Mesendoderm (in vitro differentiated cells): ENCODE data around the gene GMDS.

Source experiments
- DNase-seq: peaks from one replicate; pipeline ENCODE4 v3.0.0; 2013
- H2AK5ac ChIP-seq: 2 replicates; pipeline ENCODE4 v1.6.1; 2013; ENCODE audit warnings: low read length, inconsistent platforms
- H2BK120ac ChIP-seq: 2 replicates; pipeline ENCODE4 v1.6.1; 2013; ENCODE audit warnings: low read depth, mild to moderate bottlenecking, low read length, moderate library complexity, mixed read lengths
- H2BK15ac ChIP-seq: replicated peaks from 2 replicates; pipeline ENCODE4 v1.6.1; 2013; ENCODE audit warnings: low read depth, mild to moderate bottlenecking, moderate library complexity
- H2BK5ac ChIP-seq: 2 replicates; pipeline ENCODE4 v1.6.1; 2013; ENCODE audit warnings: low read length, inconsistent platforms
- H3K18ac ChIP-seq: 2 replicates; pipeline ENCODE4 v1.6.1; 2013; ENCODE audit warnings: mild to moderate bottlenecking, low read length, mixed read lengths
- H3K23ac ChIP-seq: one replicate; pipeline ENCODE4 v1.6.1; 2013; ENCODE audit warnings: low read length
- H3K27ac ChIP-seq: 2 replicates; pipeline ENCODE4 v1.5.1; 2013; ENCODE audit warnings: low read depth, mild to moderate bottlenecking, inconsistent platforms, low read length, moderate library complexity
- H3K27me3 ChIP-seq: 2 replicates; pipeline ENCODE4 v1.6.1; 2013; ENCODE audit warnings: low read length, control low read depth, mild to moderate bottlenecking, inconsistent platforms; ENCODE audit not compliant: insufficient read depth, poor library complexity
- H3K36me3 ChIP-seq: 2 replicates; pipeline ENCODE4 v1.6.1; 2013; ENCODE audit warnings: low read length, inconsistent platforms; ENCODE audit not compliant: control insufficient read depth, insufficient read depth
- H3K4ac ChIP-seq: one replicate; pipeline ENCODE4 v1.6.1; 2013; ENCODE audit warnings: low read depth, mild to moderate bottlenecking, low read length, moderate library complexity
- H3K4me1 ChIP-seq: 2 replicates; pipeline ENCODE4 v1.6.1; 2013; ENCODE audit warnings: low read depth, low read length, inconsistent platforms; ENCODE audit not compliant: control insufficient read depth
- H3K4me2 ChIP-seq: 2 replicates; pipeline ENCODE4 v1.6.1; 2013; ENCODE audit warnings: low read length
- H3K4me3 ChIP-seq: 2 replicates; pipeline ENCODE4 v1.5.1; 2013; ENCODE audit warnings: mild to moderate bottlenecking, low read length
- H3K56ac ChIP-seq: one replicate; pipeline ENCODE4 v1.6.1; 2013; ENCODE audit warnings: low read length
- H3K79me1 ChIP-seq: 2 replicates; pipeline ENCODE4 v1.6.1; 2013; ENCODE audit warnings: low read length, inconsistent platforms
- H3K79me2 ChIP-seq: 2 replicates; pipeline ENCODE4 v1.6.1; 2013; ENCODE audit warnings: mild to moderate bottlenecking, low read length; ENCODE audit not compliant: control insufficient read depth, insufficient read depth
- H3K9ac ChIP-seq: 2 replicates; pipeline ENCODE4 v1.6.1; 2013; ENCODE audit warnings: low read length, inconsistent platforms
- H4K5ac ChIP-seq: one replicate; pipeline ENCODE4 v1.6.1; 2013; ENCODE audit warnings: low read length
- H4K8ac ChIP-seq: one replicate; pipeline ENCODE4 v1.6.1; 2013; ENCODE audit warnings: low read depth, mild to moderate bottlenecking, control low read depth, low read length, moderate library complexity
- WGBS: extraction: QIAGEN DNeasy Blood & Tissue Kit; methylation state at CpG from one replicate; pipeline ENCODE4 v1.1.7; 2013; ENCODE audit warnings: low lambda C conversion rate, missing lambda C conversion rate; ENCODE audit not compliant: insufficient coverage; ENCODE audit errors: extremely low coverage; 5-methylcytosine and 5-hydroxymethylcytosine counted together

Gene GMDS

DNA sequence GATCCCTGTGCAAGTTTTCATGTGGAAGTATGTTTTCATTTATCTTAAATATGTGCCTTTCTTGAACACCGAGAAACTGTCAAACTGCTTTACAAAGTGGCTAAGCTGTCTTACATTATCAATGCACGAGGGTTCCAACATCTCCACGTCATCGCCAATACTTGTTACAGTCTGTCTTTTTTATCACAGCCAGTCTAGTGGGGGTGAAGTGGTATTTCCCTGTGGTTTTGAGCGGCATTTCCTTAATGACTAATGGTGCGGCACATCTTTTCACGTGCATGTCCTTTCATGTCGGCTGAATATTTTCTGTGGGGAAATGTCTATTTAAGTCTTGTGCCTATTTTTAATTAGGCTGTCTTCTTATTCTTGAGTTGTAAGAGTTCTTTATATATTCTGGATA, 355.3 kb downstream of the GMDS start:
- Histone ChIP-seq H3K4ac (no peak overlapping the region), H3K4me3 (no peak overlapping the region), H2BK5ac (no peak overlapping the region), H2BK15ac (no peak overlapping the region), H3K56ac (no peak overlapping the region), H3K27me3 (no peaks in the 10 kb centered on the region), H2BK120ac (no peak overlapping the region), H4K8ac (no peak overlapping the region), H2AK5ac (no peak overlapping the region), H3K9ac (no peak overlapping the region), H3K4me1 (no peaks in the 10 kb centered on the region), H3K79me2 (no peaks in the 10 kb centered on the region), H3K27ac (no peak overlapping the region), H3K79me1 (no peaks in the 10 kb centered on the region), H3K18ac (no peak overlapping the region), H4K5ac (no peak overlapping the region), H3K4me2 (no peak overlapping the region), H3K36me3 (no peaks in the 10 kb centered on the region), H3K23ac (no peak overlapping the region)
- WGBS: no CpG with 5 or more reads among the region's 8 CpGs
- no peak for DNase-seq

DNA sequence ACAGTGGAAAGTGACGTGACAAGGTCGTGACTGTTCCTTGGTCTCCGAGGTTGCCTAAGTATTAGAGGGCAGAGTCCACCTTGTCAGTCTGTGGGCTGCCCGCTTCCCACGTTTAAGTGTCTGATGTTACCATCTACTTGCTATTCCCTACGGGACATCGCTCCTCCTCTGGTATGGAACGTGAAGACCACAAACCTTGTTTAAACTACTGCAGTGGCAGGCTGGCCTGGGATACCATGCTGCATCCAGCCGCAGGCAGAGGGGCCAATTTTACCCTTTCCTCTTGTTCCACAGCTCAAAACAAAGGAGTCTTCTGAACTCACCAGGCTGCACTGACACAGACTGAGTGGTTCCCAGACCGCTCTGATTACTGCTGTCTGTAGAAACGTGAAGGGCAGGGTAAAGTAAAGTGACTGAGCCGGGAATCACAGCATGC, 359.8 kb downstream of the GMDS start:
- no peak overlapping the region for H2BK15ac ChIP-seq
- H3K9ac ChIP-seq: no peak overlapping the region

DNA sequence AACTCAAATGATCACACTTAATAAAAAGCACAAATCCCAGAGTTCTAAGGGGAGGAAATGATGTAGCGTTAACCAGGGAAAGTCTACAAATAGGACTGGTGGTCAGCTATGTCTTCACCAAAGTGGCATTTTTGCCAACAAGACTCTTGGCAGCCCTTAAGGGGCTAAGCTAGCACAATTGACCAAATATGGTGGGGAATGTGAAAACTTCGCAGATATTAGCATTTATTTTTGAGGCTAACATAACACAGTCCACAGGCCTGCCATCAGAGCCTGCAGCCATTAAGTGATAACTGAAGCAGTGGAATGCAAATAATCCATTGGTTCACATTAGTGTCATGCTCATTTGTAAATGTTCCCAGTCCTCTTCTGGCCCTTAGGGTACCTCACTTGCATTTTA, 361.1 kb downstream of the GMDS start:
- Histone ChIP-seq H3K23ac (no peak overlapping the region), H4K8ac (no peak overlapping the region), H3K4me2 (no peak overlapping the region), H3K79me1 (no peaks in the 10 kb centered on the region), H3K4me3 (no peak overlapping the region), H2AK5ac (no peak overlapping the region), H3K4ac (no peak overlapping the region), H3K18ac (no peak overlapping the region), H4K5ac (no peak overlapping the region), H3K79me2 (no peaks in the 10 kb centered on the region), H2BK120ac (no peak overlapping the region), H3K9ac (no peak overlapping the region), H3K27me3 (no peaks in the 10 kb centered on the region), H2BK15ac (no peak overlapping the region), H3K36me3 (no peaks in the 10 kb centered on the region), H3K27ac (no peak overlapping the region), H3K4me1 (no peaks in the 10 kb centered on the region), H3K56ac (no peak overlapping the region), H2BK5ac (no peak overlapping the region)
- no peak for DNase-seq
- WGBS: no CpG with 5 or more reads among the region's 2 CpGs

More for the DNA sequence above, 359.8 kb downstream of the GMDS start:
- H3K4me3 ChIP-seq: no peak overlapping the region
- H3K4ac ChIP-seq: no peak overlapping the region
- no peak overlapping the region for H2AK5ac ChIP-seq
- no peak overlapping the region for H3K18ac ChIP-seq
- no peak overlapping the region for H3K56ac ChIP-seq
- no peak overlapping the region for H3K4me2 ChIP-seq
- no peak overlapping the region for H2BK120ac ChIP-seq
- no peak overlapping the region for H3K27ac ChIP-seq
- H2BK5ac ChIP-seq: no peak overlapping the region
- no CpG with 5 or more reads among the region's 12 CpGs for WGBS
- no peaks in the 10 kb centered on the region for H3K4me1 ChIP-seq
- H3K79me1 ChIP-seq: no peaks in the 10 kb centered on the region
- no peaks in the 10 kb centered on the region for H3K27me3 ChIP-seq
- no peak for DNase-seq
- H4K8ac ChIP-seq: no peak overlapping the region
- no peaks in the 10 kb centered on the region for H3K36me3 ChIP-seq
- H3K23ac ChIP-seq: no peak overlapping the region
- no peaks in the 10 kb centered on the region for H3K79me2 ChIP-seq
- no peak overlapping the region for H4K5ac ChIP-seq

DNA sequence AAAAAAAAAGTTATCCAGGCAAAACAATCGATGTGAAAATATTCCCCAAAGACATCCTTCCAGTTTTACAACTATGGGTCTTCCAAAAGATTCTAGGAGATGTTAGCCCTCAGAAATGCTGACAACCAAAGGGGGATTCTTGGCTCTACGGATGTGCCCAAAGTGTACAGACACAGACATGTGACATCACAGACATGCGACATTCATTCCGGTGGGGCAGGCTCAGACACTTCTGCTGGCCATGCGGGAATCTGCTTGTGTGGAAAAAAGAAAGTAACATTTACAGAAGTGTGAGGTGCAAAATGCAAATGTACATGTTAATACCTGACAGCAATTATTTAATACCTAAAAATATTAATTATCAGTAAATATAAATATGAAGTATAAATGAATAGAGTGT, 367.1 kb downstream of the GMDS start:
- Histone ChIP-seq H4K5ac (no peak overlapping the region), H2BK5ac (no peak overlapping the region), H3K23ac (no peak overlapping the region), H3K36me3 (no peaks in the 10 kb centered on the region), H2BK120ac (no peak overlapping the region), H3K27ac (no peak overlapping the region), H3K4me3 (no peak overlapping the region), H3K9ac (no peak overlapping the region), H3K18ac (no peak overlapping the region), H2AK5ac (no peak overlapping the region), H3K27me3 (no peaks in the 10 kb centered on the region), H3K56ac (no peak overlapping the region), H2BK15ac (no peak overlapping the region), H3K79me1 (no peaks in the 10 kb centered on the region), H3K79me2 (no peaks in the 10 kb centered on the region), H3K4me2 (no peak overlapping the region), H4K8ac (no peak overlapping the region), H3K4ac (no peak overlapping the region), H3K4me1 (peaks cover 5% of the 10 kb centered on the region)
- DNase-seq: no peak
- WGBS: no CpG with 5 or more reads among the region's 5 CpGs

- Histone ChIP-seq H3K9ac (no peak overlapping the region), H3K27ac (no peak overlapping the region), H2AK5ac (peak overlapping the region; percentile 41), H4K5ac (no peak overlapping the region), H3K27me3 (no peaks in the 10 kb centered on the region), H3K23ac (no peak overlapping the region), H3K79me1 (no peaks in the 10 kb centered on the region), H3K4me3 (no peak overlapping the region), H4K8ac (no peak overlapping the region), H3K36me3 (no peaks in the 10 kb centered on the region), H3K18ac (no peak overlapping the region), H3K4me1 (peaks cover 10% of the 10 kb centered on the region), H3K79me2 (no peaks in the 10 kb centered on the region), H3K4me2 (no peak overlapping the region), H2BK120ac (no peak overlapping the region), H2BK5ac (no peak overlapping the region), H2BK15ac (no peak overlapping the region), H3K56ac (no peak overlapping the region), H3K4ac (no peak overlapping the region)
- DNase-seq: no peak
- WGBS: 100% methylated on average over 1 of the region's 11 CpGs
Observed at GRCh38 chr6:1873781-1874180, 371.6 kb downstream of the GMDS start.

DNA sequence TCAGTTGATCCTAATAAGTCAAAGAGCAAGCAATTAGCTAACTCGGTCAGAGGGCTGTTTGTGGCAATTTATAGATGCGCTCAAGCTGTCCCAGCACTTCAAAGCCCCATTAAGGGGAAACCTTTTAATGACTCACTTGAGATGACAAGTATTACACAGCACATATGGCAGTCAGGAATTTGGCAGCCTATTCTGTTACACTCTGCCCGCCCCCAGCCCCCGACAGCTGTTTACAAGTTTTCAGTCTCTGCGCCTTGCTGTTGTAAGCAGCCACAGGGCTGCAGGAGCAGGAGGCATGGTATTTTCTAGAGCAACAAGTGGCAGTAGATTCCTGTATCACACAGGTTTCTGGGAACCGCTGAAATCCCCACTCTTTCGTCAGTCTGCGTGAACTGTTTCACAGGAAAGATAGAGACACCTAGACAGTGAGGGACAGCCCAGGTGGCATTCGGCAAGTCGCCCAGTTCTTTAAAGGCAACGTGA, 372.7 kb downstream of the GMDS start:
- Histone ChIP-seq H3K23ac (no peak overlapping the region), H2BK15ac (no peak overlapping the region), H3K79me2 (no peaks in the 10 kb centered on the region), H3K4me2 (no peak overlapping the region), H2BK5ac (no peak overlapping the region), H3K4me3 (no peak overlapping the region), H3K56ac (no peak overlapping the region), H4K8ac (no peak overlapping the region), H3K27me3 (no peaks in the 10 kb centered on the region), H3K36me3 (no peaks in the 10 kb centered on the region), H3K4ac (no peak overlapping the region), H3K18ac (no peak overlapping the region), H4K5ac (no peak overlapping the region), H3K79me1 (no peaks in the 10 kb centered on the region), H3K4me1 (peaks cover 10% of the 10 kb centered on the region), H3K9ac (no peak overlapping the region), H2BK120ac (no peak overlapping the region), H3K27ac (no peak overlapping the region), H2AK5ac (no peak overlapping the region)
- DNase-seq: peak; percentile 88
- WGBS: no CpG with 5 or more reads among the region's 11 CpGs
